ENCODE results near the gene KLHL35. TPM values are rescaled to one million over a fixed set of nuclear protein-coding genes. Genes with fewer than 3 reads are reported as not detected.

The KLHL35 gene
- total and polyA plus RNA-seq, 2 experiments from 2014 or later = 0.10 to 0.28 TPM

GRCh38 chr11:75394085-75394840, 38.7 kb downstream of the KLHL35 start:
- no peak for ATAC-seq
- Histone ChIP-seq H4K20me1 (replicated peaks; ENCODE audit: insufficient read depth) (no peaks in the 10 kb centered on the region), H3K4me1 (ENCODE audit: insufficient read depth) (no peaks in the 10 kb centered on the region), H3K27ac (ENCODE audit: low read depth) (no peak overlapping the region), H2AFZ (no peak overlapping the region), H3F3A (replicated peaks; ENCODE audit: low read depth) (no peaks in the 10 kb centered on the region), H3K4me3 (no peak overlapping the region), H3K79me2 (replicated peaks; ENCODE audit: insufficient read depth) (no peaks in the 10 kb centered on the region), H3K36me3 (ENCODE audit: insufficient read depth) (no peaks in the 10 kb centered on the region), H3K9me2 (ENCODE audit: insufficient read depth) (no peaks in the 10 kb centered on the region), H3K4me2 (no peak overlapping the region), H3K27me3 (ENCODE audit: insufficient read depth) (no peaks in the 10 kb centered on the region)
- H3K27ac Mint-ChIP-seq = no peak overlapping the region
- no peak overlapping the region for H3K4me3 Mint-ChIP-seq
- H3K36me3 Mint-ChIP-seq (ENCODE audit: low read depth) = peaks cover under 1% of the 10 kb centered on the region
- H3K9me3 Mint-ChIP-seq = no peaks in the 10 kb centered on the region; the same call in 2 of the 3 replicates
- no peak for DNase-seq (ENCODE audit: low spot score)
- H3K27me3 Mint-ChIP-seq (ENCODE audit: insufficient read depth, low read depth, poor library complexity) = peaks cover 5% of the 10 kb centered on the region
- peaks cover 2% of the 10 kb centered on the region; the same call in 1 of the 3 replicates for H3K4me1 Mint-ChIP-seq
- TF ChIP-seq STAT1 (IDR thresholded peaks at IDR 0.05; ENCODE audit: unreplicated experiment) (no peak), REST (IDR thresholded peaks at IDR 0.05; ENCODE audit: unreplicated experiment) (no peak), NANOG (IDR thresholded peaks at IDR 0.05; ENCODE audit: borderline replicate concordance) (no peak), ETS1 (IDR thresholded peaks at IDR 0.05) (no peak), JUNB (IDR thresholded peaks at IDR 0.05; ENCODE audit: unreplicated experiment) (no peak), ZNF331 (CRISPR knock-in tag; IDR thresholded peaks at IDR 0.05; ENCODE audit: low read depth) (no peak), ZNF462 (CRISPR knock-in tag; IDR thresholded peaks at IDR 0.05) (no peak), EZH2phosphoT487 (IDR thresholded peaks at IDR 0.05; ENCODE audit: unreplicated experiment) (no peak), CTCF (conservative IDR thresholded peaks at IDR 0.05; ENCODE audit: low read depth in 2 of 2) (no peak), CREB1 (CRISPR knock-in tag; IDR thresholded peaks at IDR 0.05; ENCODE audit: low read depth) (no peak), ZNF114 (CRISPR knock-in tag; IDR thresholded peaks at IDR 0.05) (no peak)

Measured in GM23338 (cell line).